Neural cell (in vitro differentiated cells): ENCODE data around the gene ATG3.

Experiments
- EP300 ChIP-seq: fragments of 450-650 bp; conservative IDR thresholded peaks from 2 replicates; pipeline ENCODE4 v1.6.1; 2014; ENCODE audit warnings: antibody characterized with exemption, mild to moderate bottlenecking, moderate library complexity; ENCODE audit not compliant: poor library complexity, severe bottlenecking
- EZH2 ChIP-seq: fragments of 200-600, 300-800 bp; shearing (Covaris generic), sonication (generic); IDR thresholded peaks from 2 replicates; pipeline ENCODE4 v1.6.1; 2014; ENCODE audit warnings: antibody characterized with exemption, low read length, borderline replicate concordance, mild to moderate bottlenecking; ENCODE audit not compliant: insufficient read depth, poor library complexity, severe bottlenecking
- POLR2AphosphoS5 ChIP-seq: IDR thresholded peaks from 2 replicates; pipeline ENCODE4 v1.6.1; 2012
- RAD21 ChIP-seq: fragments of 450-650 bp; conservative IDR thresholded peaks from 2 replicates; pipeline ENCODE4 v1.6.1; 2014; ENCODE audit warnings: antibody characterized with exemption, mild to moderate bottlenecking, moderate library complexity
- TAF1 ChIP-seq: IDR thresholded peaks from 2 replicates; pipeline ENCODE4 v1.6.1; 2012; ENCODE audit warnings: low read depth
- TF ChIP-seq, protein P1 (sequence below): fragments of 450-650 bp; IDR thresholded peaks from 2 replicates; pipeline ENCODE4 v1.5.1; 2014; ENCODE audit warnings: antibody characterized with exemption, mild to moderate bottlenecking, moderate library complexity; ENCODE audit not compliant: poor library complexity, severe bottlenecking
- TF ChIP-seq, protein P2 (sequence below): IDR thresholded peaks from 2 replicates; pipeline ENCODE4 v1.6.1; 2012; ENCODE audit warnings: borderline replicate concordance

DNA sequence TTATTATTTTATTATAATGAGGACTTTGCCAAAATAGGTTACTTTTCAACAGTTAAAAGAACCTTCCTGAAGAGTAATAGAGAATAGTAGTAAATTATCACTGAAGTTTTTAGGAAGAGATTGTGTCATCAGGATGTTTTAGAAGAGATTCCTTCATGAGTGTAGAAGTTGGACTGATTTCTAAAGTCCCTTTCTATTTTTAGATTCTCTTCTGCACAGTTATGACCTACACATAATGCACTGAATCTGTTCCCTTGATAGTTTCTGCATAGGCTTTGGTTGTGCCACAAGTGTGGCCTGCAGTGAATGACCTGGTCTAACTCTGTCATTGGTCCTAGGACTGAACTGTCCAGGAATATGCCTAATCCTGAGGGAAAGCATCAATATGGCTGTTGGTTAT is 24.0 kb upstream of the ATG3 start:
- TF ChIP-seq EP300 = no peak
- TF ChIP-seq RAD21 = no peak
- TF ChIP-seq POLR2AphosphoS5 = no peak
- TF ChIP-seq, protein P1, sequence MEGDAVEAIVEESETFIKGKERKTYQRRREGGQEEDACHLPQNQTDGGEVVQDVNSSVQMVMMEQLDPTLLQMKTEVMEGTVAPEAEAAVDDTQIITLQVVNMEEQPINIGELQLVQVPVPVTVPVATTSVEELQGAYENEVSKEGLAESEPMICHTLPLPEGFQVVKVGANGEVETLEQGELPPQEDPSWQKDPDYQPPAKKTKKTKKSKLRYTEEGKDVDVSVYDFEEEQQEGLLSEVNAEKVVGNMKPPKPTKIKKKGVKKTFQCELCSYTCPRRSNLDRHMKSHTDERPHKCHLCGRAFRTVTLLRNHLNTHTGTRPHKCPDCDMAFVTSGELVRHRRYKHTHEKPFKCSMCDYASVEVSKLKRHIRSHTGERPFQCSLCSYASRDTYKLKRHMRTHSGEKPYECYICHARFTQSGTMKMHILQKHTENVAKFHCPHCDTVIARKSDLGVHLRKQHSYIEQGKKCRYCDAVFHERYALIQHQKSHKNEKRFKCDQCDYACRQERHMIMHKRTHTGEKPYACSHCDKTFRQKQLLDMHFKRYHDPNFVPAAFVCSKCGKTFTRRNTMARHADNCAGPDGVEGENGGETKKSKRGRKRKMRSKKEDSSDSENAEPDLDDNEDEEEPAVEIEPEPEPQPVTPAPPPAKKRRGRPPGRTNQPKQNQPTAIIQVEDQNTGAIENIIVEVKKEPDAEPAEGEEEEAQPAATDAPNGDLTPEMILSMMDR = no peak
- no peak for TF ChIP-seq TAF1
- no peak for TF ChIP-seq EZH2
- TF ChIP-seq, protein P2, sequence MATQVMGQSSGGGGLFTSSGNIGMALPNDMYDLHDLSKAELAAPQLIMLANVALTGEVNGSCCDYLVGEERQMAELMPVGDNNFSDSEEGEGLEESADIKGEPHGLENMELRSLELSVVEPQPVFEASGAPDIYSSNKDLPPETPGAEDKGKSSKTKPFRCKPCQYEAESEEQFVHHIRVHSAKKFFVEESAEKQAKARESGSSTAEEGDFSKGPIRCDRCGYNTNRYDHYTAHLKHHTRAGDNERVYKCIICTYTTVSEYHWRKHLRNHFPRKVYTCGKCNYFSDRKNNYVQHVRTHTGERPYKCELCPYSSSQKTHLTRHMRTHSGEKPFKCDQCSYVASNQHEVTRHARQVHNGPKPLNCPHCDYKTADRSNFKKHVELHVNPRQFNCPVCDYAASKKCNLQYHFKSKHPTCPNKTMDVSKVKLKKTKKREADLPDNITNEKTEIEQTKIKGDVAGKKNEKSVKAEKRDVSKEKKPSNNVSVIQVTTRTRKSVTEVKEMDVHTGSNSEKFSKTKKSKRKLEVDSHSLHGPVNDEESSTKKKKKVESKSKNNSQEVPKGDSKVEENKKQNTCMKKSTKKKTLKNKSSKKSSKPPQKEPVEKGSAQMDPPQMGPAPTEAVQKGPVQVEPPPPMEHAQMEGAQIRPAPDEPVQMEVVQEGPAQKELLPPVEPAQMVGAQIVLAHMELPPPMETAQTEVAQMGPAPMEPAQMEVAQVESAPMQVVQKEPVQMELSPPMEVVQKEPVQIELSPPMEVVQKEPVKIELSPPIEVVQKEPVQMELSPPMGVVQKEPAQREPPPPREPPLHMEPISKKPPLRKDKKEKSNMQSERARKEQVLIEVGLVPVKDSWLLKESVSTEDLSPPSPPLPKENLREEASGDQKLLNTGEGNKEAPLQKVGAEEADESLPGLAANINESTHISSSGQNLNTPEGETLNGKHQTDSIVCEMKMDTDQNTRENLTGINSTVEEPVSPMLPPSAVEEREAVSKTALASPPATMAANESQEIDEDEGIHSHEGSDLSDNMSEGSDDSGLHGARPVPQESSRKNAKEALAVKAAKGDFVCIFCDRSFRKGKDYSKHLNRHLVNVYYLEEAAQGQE = no peak
